NCI-H748 (cell line): ENCODE measurements around the gene WNK4.

Source experiments
- DNase-seq: peaks from one replicate; lab custom pipeline; 2025; ENCODE audit not compliant: unreplicated experiment; lab: John Stamatoyannopoulos, UW

WNK4 gene

GRCh38 chr17:42832934-42833766 lies 52.7 kb downstream of the WNK4 start, which contains the start of gene PSME3:
Gene PSME3, plus strand, starts transcription at chr17:42833397. Its CDS starts 235 bp downstream, at chr17:42833632.
- DNase-seq = peak; percentile 91

- DNase-seq = no peak
Measured at GRCh38 chr17:42833767-42834422, 53.5 kb downstream of the WNK4 start.

- DNase-seq = no peak
Measured at GRCh38 chr17:42835732-42836131, 55.3 kb downstream of the WNK4 start.

GRCh38 chr17:42841975-42842685 lies 61.7 kb downstream of the WNK4 start:
- DNase-seq = no peak

GRCh38 chr17:42843358-42843934 lies 63.0 kb downstream of the WNK4 start:
- DNase-seq = peak; percentile 63

GRCh38 chr17:42844271-42844670 lies 63.9 kb downstream of the WNK4 start, which contains the start of gene AOC2:
Gene AOC2, plus strand, starts transcription at chr17:42844580. Its CDS starts 47 bp downstream, at chr17:42844627.
- no peak for DNase-seq

- no peak for DNase-seq
Measured at GRCh38 chr17:42844761-42845555, 64.5 kb downstream of the WNK4 start.

- no peak for DNase-seq
Measured at GRCh38 chr17:42845556-42845917, 65.1 kb downstream of the WNK4 start.

GRCh38 chr17:42845918-42846593 lies 65.6 kb downstream of the WNK4 start:
- no peak for DNase-seq
